GM12878 (cell line): ENCODE measurements around the gene SP6. TPM values are rescaled to one million over a fixed set of nuclear protein-coding genes. Genes with fewer than 3 reads are reported as not detected.

Source experiments
- ATAC-seq: fragments of 200-7000 bp; cut with Tn5 transposase; 3 replicates; pipeline ENCODE4 v1.9.1; 2020; ENCODE audit warnings: mild to moderate bottlenecking, moderate library complexity
- BruUV-seq: library from RNA; stranded (reverse); fragments of 400-500 nt; replicated peaks from 2 replicates; lab custom pipeline; 2021; lab: Mats Ljungman, UMichigan
- CTCF ChIA-PET: fragments of 300-600 bp; sonication (Branson Sonifier 250); formaldehyde crosslinking; extraction: SDS; loops from one replicate; lab custom pipeline; 2021; ENCODE audit warnings: inconsistent platforms; lab: Yijun Ruan, JAX
- POLR2A ChIA-PET: fragments of 350-600 bp; formaldehyde crosslinking; extraction: SDS; loops from one replicate; lab custom pipeline; 2021; ENCODE audit warnings: inconsistent platforms; lab: Charles Lee
- RAD21 ChIA-PET: fragments of 300-600 bp; sonication (Branson Sonifier 250); formaldehyde crosslinking; loops from one replicate; lab custom pipeline; 2023; ENCODE audit warnings: antibody characterized with exemption; ENCODE audit not compliant: unreplicated experiment; lab: Charles Lee
- SMC1A ChIA-PET: fragments of 300-600 bp; sonication (Branson Sonifier 250); formaldehyde crosslinking; loops from one replicate; lab custom pipeline; 2023; ENCODE audit not compliant: unreplicated experiment, uncharacterized antibody; lab: Charles Lee
- DNase-seq: peaks from one replicate; pipeline ENCODE4 v3.0.0-alpha.2; 2011; ENCODE audit warnings: low read depth, low spot score
- FAIRE-seq: peaks from 3 replicates; lab custom pipeline; 2011; peaks lifted over from hg19 to GRCh38; lab: Jason Lieb, UNC
- H2AFZ ChIP-seq: 2 replicates; pipeline ENCODE4 v1.6.0; 2011; ENCODE audit warnings: low read depth, low read length, control low read depth; ENCODE audit not compliant: control insufficient read depth
- H3K27ac ChIP-seq: 2 replicates; pipeline ENCODE4 v1.5.1; 2011; ENCODE audit warnings: control low read depth; ENCODE audit not compliant: control insufficient read depth, insufficient read depth
- H3K27me3 ChIP-seq, 2 experiments: replicated peaks in 1 of 2; 2 replicates each; pipeline versions ENCODE4 v1.6.0 to v1.6.1; 2011; ENCODE audit warnings: low read length in 1 of 2; ENCODE audit not compliant: control insufficient read depth in 2 of 2, insufficient read depth in 2 of 2
- H3K36me3 ChIP-seq, 2 experiments: 2 replicates each; pipeline ENCODE4 v1.5.1; 2011; ENCODE audit warnings: low read length in 1 of 2; ENCODE audit not compliant: control insufficient read depth in 2 of 2, insufficient read depth in 2 of 2
- H3K4me1 ChIP-seq: 2 replicates; pipeline ENCODE4 v1.6.1; 2011; ENCODE audit warnings: mild to moderate bottlenecking, low read length, moderate library complexity, mixed read lengths; ENCODE audit not compliant: control insufficient read depth, insufficient read depth
- H3K4me2 ChIP-seq: 2 replicates; pipeline ENCODE4 v1.6.0; 2011; ENCODE audit warnings: control low read depth; ENCODE audit not compliant: control insufficient read depth, insufficient read depth
- H3K4me3 ChIP-seq: fragments of 200-600 bp; sonication (generic); 2 replicates; pipeline ENCODE4 v1.5.1; 2016
- H3K79me2 ChIP-seq: 2 replicates; pipeline ENCODE4 v1.6.0; 2011; ENCODE audit warnings: low read length; ENCODE audit not compliant: control insufficient read depth, insufficient read depth
- H3K9ac ChIP-seq: 2 replicates; pipeline ENCODE4 v1.8.0; 2011; ENCODE audit warnings: low read length, control low read depth, mixed read lengths; ENCODE audit not compliant: control insufficient read depth, insufficient read depth
- H3K9me3 ChIP-seq: replicated peaks from 3 replicates; pipeline ENCODE4 v1.5.1; 2011; ENCODE audit warnings: mild to moderate bottlenecking, low read length; ENCODE audit not compliant: control insufficient read depth, insufficient read depth
- H4K20me1 ChIP-seq: 2 replicates; pipeline ENCODE4 v1.6.0; 2011; ENCODE audit not compliant: control insufficient read depth, insufficient read depth
- BCLAF1 ChIP-seq: fragments of 450-650 bp; IDR thresholded peaks from 2 replicates; pipeline ENCODE4 v1.6.1; 2017; ENCODE audit warnings: antibody characterized with exemption, mild to moderate bottlenecking, moderate library complexity
- IKZF1 ChIP-seq: fragments of 450-650 bp; conservative IDR thresholded peaks from 2 replicates; pipeline ENCODE4 v1.6.1; 2017; ENCODE audit warnings: antibody characterized with exemption, mild to moderate bottlenecking
- JUNB ChIP-seq: IDR thresholded peaks from 2 replicates; pipeline ENCODE4 v1.6.1; 2016; ENCODE audit warnings: antibody characterized with exemption, mild to moderate bottlenecking
- LARP7 ChIP-seq: fragments of 450-650 bp; IDR thresholded peaks from 2 replicates; pipeline ENCODE4 v1.6.1; 2017; ENCODE audit warnings: mild to moderate bottlenecking
- NRF1 ChIP-seq: conservative IDR thresholded peaks from 2 replicates; pipeline ENCODE4 v1.6.1; 2011; ENCODE audit warnings: mild to moderate bottlenecking, low read depth, low read length, improper control_type of control experiment
- PML ChIP-seq: IDR thresholded peaks from 2 replicates; pipeline ENCODE4 v1.6.1; 2012; ENCODE audit warnings: low read length, inconsistent platforms
- SMC3 ChIP-seq: IDR thresholded peaks from 2 replicates; pipeline ENCODE4 v1.6.1; 2011; ENCODE audit warnings: low read length, improper control_type of control experiment, borderline replicate concordance
- WRNIP1 ChIP-seq: IDR thresholded peaks from 2 replicates; pipeline ENCODE4 v1.6.1; 2011; ENCODE audit warnings: low read depth, low read length, improper control_type of control experiment, borderline replicate concordance
- ZNF207 ChIP-seq: fragments of 450-650 bp; IDR thresholded peaks from 2 replicates; pipeline ENCODE4 v1.6.1; 2014; ENCODE audit warnings: antibody characterized with exemption, mild to moderate bottlenecking, borderline replicate concordance
- WGBS: methylation state at CpG from one replicate; pipeline ENCODE4 v1.1.6; 2016; ENCODE audit warnings: low lambda C conversion rate; ENCODE audit not compliant: insufficient replicate concordance, insufficient coverage; ENCODE audit errors: missing lambda C conversion rate; 5-methylcytosine and 5-hydroxymethylcytosine counted together
- in situ Hi-C: fragments of 300-500 bp; cut with MboI; formaldehyde crosslinking; loops from 9 replicates; pipeline ENCODE4 v1.14.3; 2018; ENCODE audit warnings: mixed read lengths
- intact Hi-C: fragments of 100-400 bp; cut with micrococcal nuclease; formaldehyde crosslinking; loops from one replicate; pipeline ENCODE4 v1.14.2; 2022; ENCODE audit not compliant: unreplicated experiment
- polyA plus RNA-seq, 11 experiments: library from polyadenylated mRNA; depleted of rRNA in 4 of 11; unstranded in 6 of 11; stranded (reverse) in 5 of 11; fragments of >200 nt; fragmentation: Nextera tagmentation in 4 of 11; fragmentation: Illumina TruSeq in 1 of 11; extraction: Ambion mirVana in 4 of 11; extraction: Trizol in 1 of 11; gene quantifications; 1 replicate in 1 of 11; 2 replicates in 10 of 11; pipeline versions ENCODE4 v1.2.1 to v1.2.3, GENCODE V29; 2011 to 2016; ENCODE audit warnings: inconsistent platforms in 2 of 11, missing spikeins in 2 of 11, low read depth in 1 of 11
- total RNA-seq, 4 experiments: library from RNA; depleted of rRNA in 3 of 4; stranded (reverse); fragments of >200 nt in 3 of 4; fragmentation: Illumina TruSeq in 1 of 4; extraction: Trizol in 1 of 4; gene quantifications; 2 replicates each; pipeline versions ENCODE4 v1.2.1 to v1.2.3, GENCODE V29; 2013 to 2021

The SP6 gene
- total and polyA plus RNA-seq, 10 of the 15 experiments (the other 5 are each of a cell fraction or from before 2014, with no cell fraction given): 0.05 to 0.15 (median 0.06) TPM; not detected in 7

GRCh38 chr17:47866941-47867340 is 16.0 kb upstream of the SP6 start (continued):
- TF ChIP-seq JUNB: no peak

- Histone ChIP-seq H3K4me3 (no peak overlapping the region), H3K4me1 (no peaks in the 10 kb centered on the region), H3K27me3 (no peaks in the 10 kb centered on the region; a peak in 2 of 4 replicates), H2AFZ (no peak overlapping the region), H3K9me3 (no peaks in the 10 kb centered on the region), H4K20me1 (no peaks in the 10 kb centered on the region), H3K36me3 (no peaks in the 10 kb centered on the region), H3K9ac (no peak overlapping the region), H3K79me2 (no peaks in the 10 kb centered on the region), H3K27ac (no peak overlapping the region), H3K4me2 (no peak overlapping the region)
- 4% methylated on average over 7 of the region's 7 CpGs for whole genome bisulfite sequencing
- ChIA-PET CTCF (interaction anchor here (2.0 kb wide), 1 partner anchor 27 kb away, joined by 5 read pairs; no protein-coding TSS in a partner anchor), POLR2A (no interaction called here), SMC1A (interaction anchor here (1.5 kb wide), 1 partner anchor 22 kb away, joined by 4 read pairs; no protein-coding TSS in a partner anchor), RAD21 (no interaction called here)
- BruUV-seq: no TSS peak
- no peak for FAIRE-seq
- no peak for ATAC-seq
- TF ChIP-seq WRNIP1 (no peak), ZNF207 (no peak), SMC3 (no peak), PML (no peak), IKZF1 (no peak), BCLAF1 (no peak), NRF1 (no peak), LARP7 (no peak)
- DNase-seq: no peak
- intact Hi-C loops (no loop called here), in situ Hi-C loops (no loop called here)
These were observed 13.8 kb upstream of the SP6 start for GRCh38 chr17:47864791-47865216.
